Measurements from ENCODE around the gene MICU2. TPM values are rescaled to one million over a fixed set of nuclear protein-coding genes. Genes with fewer than 3 reads are reported as not detected.
A peak's percentile ranks its signal among the peaks of the same experiment; 100 is the strongest.

MICU2 gene
- total RNA-seq, 1 experiment from 2014 or later = 21.8 TPM

DNA sequence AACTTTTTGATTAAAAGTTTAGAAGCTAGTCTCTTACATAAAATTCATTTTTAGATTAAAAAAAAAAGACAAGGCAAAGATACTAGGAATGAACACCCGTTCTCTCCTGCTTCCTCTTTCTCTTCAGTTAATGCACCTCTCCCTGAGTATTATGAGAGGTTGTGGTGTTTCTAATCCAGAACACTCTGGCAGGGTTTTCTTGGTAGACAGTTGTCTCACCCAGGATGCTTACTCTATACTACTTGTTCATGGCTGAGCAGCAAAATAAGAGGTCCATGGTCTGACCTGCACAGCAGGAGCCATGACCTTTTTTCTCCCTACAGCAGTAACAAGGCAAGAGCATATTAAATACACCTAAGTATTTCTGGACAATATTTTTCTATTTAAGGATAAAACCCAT, 62.0 kb downstream of the MICU2 start:
- no peaks in the 10 kb centered on the region for H3K9me3 Mint-ChIP-seq (ENCODE audit: unreplicated experiment)
- H3K4me3 Mint-ChIP-seq (ENCODE audit: unreplicated experiment) = no peak overlapping the region
- CTCF ChIA-PET = no interaction called here
- peak overlapping the region; percentile 31 for H3K27ac Mint-ChIP-seq (ENCODE audit: low read depth, unreplicated experiment)
- H3K4me1 Mint-ChIP-seq (ENCODE audit: insufficient read depth, unreplicated experiment) = peaks cover 23% of the 10 kb centered on the region
- POLR2A ChIA-PET = interaction anchor here (0.7 kb wide), 2 partner anchors 62 to 123 kb away, joined by 3 read pairs; partner anchors contain the start of gene MICU2
- TF ChIP-seq, protein P1, sequence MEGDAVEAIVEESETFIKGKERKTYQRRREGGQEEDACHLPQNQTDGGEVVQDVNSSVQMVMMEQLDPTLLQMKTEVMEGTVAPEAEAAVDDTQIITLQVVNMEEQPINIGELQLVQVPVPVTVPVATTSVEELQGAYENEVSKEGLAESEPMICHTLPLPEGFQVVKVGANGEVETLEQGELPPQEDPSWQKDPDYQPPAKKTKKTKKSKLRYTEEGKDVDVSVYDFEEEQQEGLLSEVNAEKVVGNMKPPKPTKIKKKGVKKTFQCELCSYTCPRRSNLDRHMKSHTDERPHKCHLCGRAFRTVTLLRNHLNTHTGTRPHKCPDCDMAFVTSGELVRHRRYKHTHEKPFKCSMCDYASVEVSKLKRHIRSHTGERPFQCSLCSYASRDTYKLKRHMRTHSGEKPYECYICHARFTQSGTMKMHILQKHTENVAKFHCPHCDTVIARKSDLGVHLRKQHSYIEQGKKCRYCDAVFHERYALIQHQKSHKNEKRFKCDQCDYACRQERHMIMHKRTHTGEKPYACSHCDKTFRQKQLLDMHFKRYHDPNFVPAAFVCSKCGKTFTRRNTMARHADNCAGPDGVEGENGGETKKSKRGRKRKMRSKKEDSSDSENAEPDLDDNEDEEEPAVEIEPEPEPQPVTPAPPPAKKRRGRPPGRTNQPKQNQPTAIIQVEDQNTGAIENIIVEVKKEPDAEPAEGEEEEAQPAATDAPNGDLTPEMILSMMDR (IDR thresholded peaks at IDR 0.05; ENCODE audit: unreplicated experiment) = no peak
- no TSS peak for BruUV-seq (replicated peaks)
- intact Hi-C loops (cut with micrococcal nuclease) = no loop called here
- peaks cover 17% of the 10 kb centered on the region for H3K36me3 Mint-ChIP-seq (ENCODE audit: insufficient read depth, unreplicated experiment)
- no peak for DNase-seq (ENCODE audit: unreplicated experiment)
- H3K27me3 Mint-ChIP-seq (ENCODE audit: insufficient read depth, unreplicated experiment) = no peaks in the 10 kb centered on the region

- intact Hi-C loops (cut with micrococcal nuclease) = no loop called here
- POLR2A ChIA-PET = interaction anchor here (1.0 kb wide), 1 partner anchor 63 kb away, joined by 4 read pairs; the partner anchor contains the start of gene MICU2
- CTCF ChIA-PET = no interaction called here
- DNase-seq (ENCODE audit: unreplicated experiment) = peak; percentile 23
- Mint-ChIP-seq H3K27ac (ENCODE audit: low read depth, unreplicated experiment) (no peak overlapping the region), H3K9me3 (ENCODE audit: unreplicated experiment) (no peaks in the 10 kb centered on the region), H3K27me3 (ENCODE audit: insufficient read depth, unreplicated experiment) (no peaks in the 10 kb centered on the region), H3K36me3 (ENCODE audit: insufficient read depth, unreplicated experiment) (peaks cover 20% of the 10 kb centered on the region), H3K4me3 (ENCODE audit: unreplicated experiment) (no peak overlapping the region), H3K4me1 (ENCODE audit: insufficient read depth, unreplicated experiment) (peaks cover 19% of the 10 kb centered on the region)
- TF ChIP-seq, protein P1 (IDR thresholded peaks at IDR 0.05; ENCODE audit: unreplicated experiment) = no peak
- BruUV-seq (replicated peaks) = no TSS peak
Measured at GRCh38 chr13:21541271-21541670, 62.7 kb downstream of the MICU2 start.

GRCh38 chr13:21539687-21540086, 64.3 kb downstream of the MICU2 start:
- H3K4me3 Mint-ChIP-seq (ENCODE audit: unreplicated experiment) = no peak overlapping the region
- CTCF ChIA-PET = no interaction called here
- TF ChIP-seq, protein P1 (IDR thresholded peaks at IDR 0.05; ENCODE audit: unreplicated experiment) = no peak
- intact Hi-C loops (cut with micrococcal nuclease) = no loop called here
- peaks cover 19% of the 10 kb centered on the region for H3K36me3 Mint-ChIP-seq (ENCODE audit: insufficient read depth, unreplicated experiment)
- no peak for DNase-seq (ENCODE audit: unreplicated experiment)
- POLR2A ChIA-PET = interaction anchor here (0.7 to 1.0 kb wide), 2 partner anchors 18 to 28 kb away, joined by 3 read pairs; no protein-coding TSS in a partner anchor
- no TSS peak for BruUV-seq (replicated peaks)
- H3K27me3 Mint-ChIP-seq (ENCODE audit: insufficient read depth, unreplicated experiment) = no peaks in the 10 kb centered on the region
- peaks cover 16% of the 10 kb centered on the region for H3K4me1 Mint-ChIP-seq (ENCODE audit: insufficient read depth, unreplicated experiment)
- no peak overlapping the region for H3K27ac Mint-ChIP-seq (ENCODE audit: low read depth, unreplicated experiment)
- no peaks in the 10 kb centered on the region for H3K9me3 Mint-ChIP-seq (ENCODE audit: unreplicated experiment)

DNA sequence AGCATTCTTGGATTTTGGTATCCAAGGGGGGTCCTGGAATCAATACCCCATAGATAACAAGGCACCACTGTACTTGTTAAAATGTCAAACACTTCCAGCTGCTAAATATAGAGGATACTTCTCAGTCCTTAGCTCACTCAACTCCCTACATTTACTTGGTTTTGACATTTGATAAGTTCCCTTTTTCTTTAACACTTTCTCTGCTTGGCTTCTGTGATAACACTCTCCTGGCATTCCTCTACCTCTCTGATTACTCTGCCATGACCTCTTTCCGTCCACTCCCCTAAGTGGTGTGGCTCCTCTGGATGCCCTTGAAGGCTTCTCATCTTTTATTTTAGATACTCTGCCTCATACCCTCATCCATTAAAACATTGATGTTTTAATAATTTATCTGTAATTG, 65.2 kb downstream of the MICU2 start:
- ChIA-PET CTCF (interaction anchor here (1.3 kb wide), 1 partner anchor 19 kb away, joined by 3 read pairs; no protein-coding TSS in a partner anchor), POLR2A (no interaction called here)
- H3K4me3 Mint-ChIP-seq (ENCODE audit: unreplicated experiment) = no peak overlapping the region
- no peaks in the 10 kb centered on the region for H3K27me3 Mint-ChIP-seq (ENCODE audit: insufficient read depth, unreplicated experiment)
- no peak overlapping the region for H3K27ac Mint-ChIP-seq (ENCODE audit: low read depth, unreplicated experiment)
- no TSS peak for BruUV-seq (replicated peaks)
- TF ChIP-seq, protein P1 (IDR thresholded peaks at IDR 0.05; ENCODE audit: unreplicated experiment) = no peak
- H3K9me3 Mint-ChIP-seq (ENCODE audit: unreplicated experiment) = no peaks in the 10 kb centered on the region
- H3K4me1 Mint-ChIP-seq (ENCODE audit: insufficient read depth, unreplicated experiment) = peaks cover 16% of the 10 kb centered on the region
- intact Hi-C loops (cut with micrococcal nuclease) = no loop called here
- no peak for DNase-seq (ENCODE audit: unreplicated experiment)
- H3K36me3 Mint-ChIP-seq (ENCODE audit: insufficient read depth, unreplicated experiment) = peaks cover 17% of the 10 kb centered on the region
